GM12801 (cell line): ENCODE results near the gene ANKS1B.

ENCODE experiments used
- TF ChIP-seq, protein P1 (sequence below): IDR thresholded peaks from one replicate; pipeline ENCODE4 v1.5.1; 2011; ENCODE audit warnings: control low read depth; ENCODE audit not compliant: insufficient read length; ENCODE audit errors: extremely low read depth

ANKS1B gene

DNA sequence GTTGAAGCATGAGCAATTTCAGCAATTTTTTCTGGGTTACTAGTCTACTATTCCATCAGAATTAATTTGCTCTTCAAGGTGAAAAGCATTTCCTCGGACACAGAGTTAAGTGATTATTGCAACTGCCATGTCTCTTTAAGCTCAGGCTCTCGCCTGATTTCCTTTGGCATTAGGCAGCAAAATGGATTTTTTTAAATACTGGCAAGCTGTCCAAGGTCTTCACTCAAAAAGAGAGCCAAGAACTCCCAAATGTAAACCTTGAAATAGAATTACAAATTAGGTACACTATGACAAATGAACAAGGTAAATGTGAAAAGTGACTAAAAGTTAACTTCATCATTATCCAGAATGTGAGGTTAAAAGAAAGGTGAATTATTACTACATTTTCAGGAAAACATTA, 225.3 kb downstream of the ANKS1B start:
- TF ChIP-seq, protein P1, sequence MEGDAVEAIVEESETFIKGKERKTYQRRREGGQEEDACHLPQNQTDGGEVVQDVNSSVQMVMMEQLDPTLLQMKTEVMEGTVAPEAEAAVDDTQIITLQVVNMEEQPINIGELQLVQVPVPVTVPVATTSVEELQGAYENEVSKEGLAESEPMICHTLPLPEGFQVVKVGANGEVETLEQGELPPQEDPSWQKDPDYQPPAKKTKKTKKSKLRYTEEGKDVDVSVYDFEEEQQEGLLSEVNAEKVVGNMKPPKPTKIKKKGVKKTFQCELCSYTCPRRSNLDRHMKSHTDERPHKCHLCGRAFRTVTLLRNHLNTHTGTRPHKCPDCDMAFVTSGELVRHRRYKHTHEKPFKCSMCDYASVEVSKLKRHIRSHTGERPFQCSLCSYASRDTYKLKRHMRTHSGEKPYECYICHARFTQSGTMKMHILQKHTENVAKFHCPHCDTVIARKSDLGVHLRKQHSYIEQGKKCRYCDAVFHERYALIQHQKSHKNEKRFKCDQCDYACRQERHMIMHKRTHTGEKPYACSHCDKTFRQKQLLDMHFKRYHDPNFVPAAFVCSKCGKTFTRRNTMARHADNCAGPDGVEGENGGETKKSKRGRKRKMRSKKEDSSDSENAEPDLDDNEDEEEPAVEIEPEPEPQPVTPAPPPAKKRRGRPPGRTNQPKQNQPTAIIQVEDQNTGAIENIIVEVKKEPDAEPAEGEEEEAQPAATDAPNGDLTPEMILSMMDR, result no peak

DNA sequence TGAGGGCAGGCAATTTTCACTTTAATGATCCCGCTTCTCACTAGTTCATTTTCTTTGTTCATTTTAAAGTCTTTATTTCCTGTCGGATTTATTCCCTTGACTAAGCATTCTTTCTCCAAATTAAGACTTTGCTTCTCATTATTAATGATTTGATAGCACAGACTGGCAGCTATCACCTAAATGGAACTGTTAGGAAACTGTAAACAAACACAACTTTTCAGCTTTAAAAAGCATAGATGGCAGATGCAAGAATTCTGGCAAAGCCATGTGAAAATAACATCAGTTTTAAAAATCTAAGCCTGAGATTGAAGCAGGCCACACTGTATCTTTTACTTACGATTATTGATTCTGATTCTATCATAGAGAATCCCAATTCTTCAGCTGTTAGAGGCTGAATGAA, 225.7 kb downstream of the ANKS1B start:
- TF ChIP-seq, protein P1, result no peak

DNA sequence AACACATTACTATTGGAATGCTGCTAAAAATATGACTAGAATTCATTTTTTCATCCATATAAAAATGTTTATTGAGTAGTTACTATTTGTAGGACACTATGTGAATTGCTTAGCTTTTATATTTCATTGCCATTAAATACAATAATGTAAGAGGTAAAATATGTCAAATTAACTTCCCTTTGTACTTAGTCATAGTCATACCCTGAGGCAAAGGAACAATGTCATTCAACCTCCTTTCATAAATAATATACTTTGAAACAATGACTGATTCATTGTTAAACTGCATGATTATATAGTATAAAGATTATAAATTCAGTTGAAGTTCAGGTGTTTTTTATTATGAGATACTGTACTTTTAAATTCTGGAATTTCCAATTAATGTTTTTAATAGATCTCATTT, 232.0 kb downstream of the ANKS1B start:
- TF ChIP-seq, protein P1, result no peak

DNA sequence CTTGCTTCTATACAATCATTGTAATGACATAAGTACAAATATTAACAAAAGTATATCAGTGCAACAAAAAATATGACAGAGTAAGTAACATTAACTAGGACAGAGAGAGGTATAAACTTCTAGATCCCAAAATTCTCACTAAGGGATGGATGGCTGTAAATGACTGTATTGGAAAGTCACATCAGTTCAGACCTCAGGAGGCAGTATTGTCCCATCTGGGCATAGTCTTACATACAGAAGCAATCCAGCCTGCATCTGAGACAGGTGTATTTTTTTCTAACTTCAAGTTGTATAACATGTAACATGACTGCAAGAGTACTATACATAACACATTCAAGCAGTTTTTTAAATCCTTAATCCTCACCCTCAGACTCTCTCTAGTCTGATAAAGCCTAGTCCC, 238.2 kb downstream of the ANKS1B start:
- TF ChIP-seq, protein P1, result no peak

DNA sequence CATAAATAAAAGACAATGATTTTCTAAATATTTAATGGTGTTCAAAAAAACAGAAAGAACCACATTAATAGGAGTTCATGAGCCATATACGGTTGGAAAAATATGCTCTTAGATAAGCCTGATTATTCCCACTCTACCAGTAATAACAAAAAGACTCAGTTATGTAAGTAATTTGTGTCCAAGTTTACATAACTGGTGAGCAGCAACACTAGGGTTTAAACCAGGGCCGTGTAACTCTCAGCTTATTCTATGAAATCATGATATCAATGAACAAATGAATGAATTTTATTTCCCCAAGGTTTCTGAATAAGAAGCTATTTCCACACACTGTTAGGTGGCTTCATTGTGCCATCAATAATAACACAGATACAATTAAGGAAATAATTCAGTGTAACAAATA, 238.8 kb downstream of the ANKS1B start:
- TF ChIP-seq, protein P1, result no peak

DNA sequence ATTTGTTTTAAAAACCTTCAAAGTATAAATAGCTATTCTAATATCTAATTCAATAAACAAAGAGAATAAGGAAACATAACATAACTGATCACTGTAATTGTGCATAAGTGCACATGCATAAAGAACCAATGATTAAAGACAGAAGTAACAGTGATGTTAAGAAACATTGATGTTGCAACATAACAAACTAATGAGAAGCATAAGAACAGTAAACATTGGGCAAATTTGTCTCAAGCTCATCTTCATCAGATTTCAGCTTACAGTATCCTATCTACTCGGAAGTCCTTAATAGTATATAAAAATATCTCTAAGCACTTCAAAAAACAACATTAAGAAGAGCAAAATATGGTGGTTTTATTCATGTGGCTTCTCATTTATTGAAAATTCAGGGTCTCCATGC, 239.6 kb downstream of the ANKS1B start:
- TF ChIP-seq, protein P1, result no peak

DNA sequence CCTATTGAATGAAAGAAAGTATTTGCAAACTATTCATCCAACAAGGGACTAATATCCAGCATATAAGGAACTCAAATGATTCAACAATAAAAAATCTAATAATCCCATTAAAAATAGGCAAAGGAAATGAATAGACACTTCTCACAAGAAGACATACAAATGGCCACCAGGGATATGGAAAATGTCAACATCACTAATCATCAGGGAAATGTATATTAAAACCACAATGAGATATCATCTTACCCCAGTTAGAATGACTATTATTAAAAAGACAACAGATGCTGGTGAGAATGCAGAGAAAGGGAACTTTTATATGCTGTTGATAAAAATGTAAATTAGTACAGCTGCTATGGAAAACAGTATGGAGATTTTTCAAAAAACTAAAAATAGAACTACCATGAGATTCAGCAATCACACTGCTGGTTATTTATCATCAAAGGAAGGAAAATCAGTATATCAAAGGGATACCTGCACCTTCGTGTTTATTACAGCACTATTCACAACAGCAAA, 247.9 kb downstream of the ANKS1B start:
- TF ChIP-seq, protein P1, result no peak

DNA sequence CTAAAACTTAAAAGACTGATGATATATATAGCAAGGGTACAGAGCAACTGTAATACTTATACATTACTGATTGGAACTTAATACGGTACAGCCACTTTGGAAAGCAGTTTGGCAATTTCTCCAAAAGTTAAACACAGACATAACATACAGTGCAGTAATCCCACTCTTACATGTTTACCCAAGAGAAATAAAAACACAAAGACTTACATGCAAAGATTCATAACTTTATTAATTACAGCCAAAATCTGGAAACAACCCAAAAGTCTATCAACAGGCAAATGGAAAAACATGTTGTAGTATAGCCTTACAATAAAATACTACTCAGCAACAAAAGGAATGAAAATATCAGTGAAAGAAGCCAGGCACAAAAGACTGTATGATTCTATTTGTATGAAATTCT, 252.6 kb downstream of the ANKS1B start:
- TF ChIP-seq, protein P1, result no peak
